LoVo (cell line): Measurements from ENCODE around the gene SMIM45.

Experiments
- DNase-seq: peaks from one replicate; pipeline ENCODE4 v3.0.0-alpha.2; 2016; ENCODE audit warnings: low spot score

Gene SMIM45

DNA sequence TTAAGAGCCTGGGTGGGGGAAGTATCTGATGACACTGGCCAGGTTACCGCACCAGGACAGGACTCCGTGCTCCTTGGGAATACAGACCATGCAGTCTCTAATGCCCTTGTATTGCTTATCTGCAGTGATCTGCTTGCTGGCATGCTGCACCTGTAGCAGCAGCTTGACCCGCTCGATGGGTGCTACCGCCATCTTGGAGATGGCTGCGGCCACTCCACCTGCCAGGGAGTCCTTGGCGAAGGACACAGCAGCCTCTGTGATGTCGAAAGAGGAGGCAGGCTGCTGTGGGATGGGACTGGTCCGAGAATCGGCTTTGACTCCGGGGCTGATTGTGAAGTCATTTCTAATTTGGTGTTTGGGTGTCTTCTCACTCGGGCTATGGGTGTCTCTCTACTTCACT lies 49.8 kb downstream of the SMIM45 start:
- no peak for DNase-seq

- no peak for DNase-seq
Measured at GRCh38 chr22:42007922-42008321, 56.0 kb downstream of the SMIM45 start.
